GM19023 (cell line): ENCODE data around the gene LDB3.
"Not testable (repeated sequence)": the region's sequence is repeated elsewhere in the genome, so short reads cannot be mapped to it uniquely, and the experiment has no call there.

ENCODE experiments used
- ATAC-seq: cut with Tn5 transposase; IDR thresholded peaks from one replicate; pipeline ENCODE4 v1.9.1; 2021; ENCODE audit warnings: mild to moderate bottlenecking, moderate library complexity; ENCODE audit not compliant: unreplicated experiment

Gene LDB3

GRCh38 chr10:86668297-86669165 lies at the start of gene LDB3:
TSS of gene LDB3 (plus strand) at chr10:86668511. CDS start at chr10:86668692, 181 bp downstream.
- peak; percentile 51 for ATAC-seq

GRCh38 chr10:86628311-86628710 lies 40.0 kb upstream of the LDB3 start:
- ATAC-seq: no peak

- ATAC-seq: no peak
These were observed 38.2 kb upstream of the LDB3 start for GRCh38 chr10:86630079-86630478.

- no peak for ATAC-seq
These were observed 36.1 kb upstream of the LDB3 start for GRCh38 chr10:86632009-86632800.

- ATAC-seq: no peak
These were observed 35.4 kb upstream of the LDB3 start for GRCh38 chr10:86632951-86633350.

- no peak for ATAC-seq
These were observed 32.9 kb upstream of the LDB3 start for GRCh38 chr10:86635402-86635801.

- ATAC-seq: no peak
These were observed 32.0 kb upstream of the LDB3 start for GRCh38 chr10:86636311-86636710.

- ATAC-seq: no peak
These were observed 26.3 kb upstream of the LDB3 start for GRCh38 chr10:86642021-86642420.

- no peak for ATAC-seq
These were observed 25.8 kb upstream of the LDB3 start for GRCh38 chr10:86642499-86642898.

- ATAC-seq: no peak
These were observed 24.0 kb upstream of the LDB3 start for GRCh38 chr10:86644152-86644793.

- no peak for ATAC-seq
These were observed 23.4 kb upstream of the LDB3 start for GRCh38 chr10:86644794-86645445.

GRCh38 chr10:86645621-86646165 lies 22.6 kb upstream of the LDB3 start:
- not testable (repeated sequence) for ATAC-seq

GRCh38 chr10:86646532-86646931 lies 21.8 kb upstream of the LDB3 start:
- no peak for ATAC-seq

- no peak for ATAC-seq
These were observed 21.4 kb upstream of the LDB3 start for GRCh38 chr10:86646933-86647332.

GRCh38 chr10:86647773-86648703 lies 20.3 kb upstream of the LDB3 start:
- ATAC-seq: no peak

- ATAC-seq: no peak
These were observed 19.4 kb upstream of the LDB3 start for GRCh38 chr10:86648704-86649427.

GRCh38 chr10:86649471-86650150 lies 18.7 kb upstream of the LDB3 start:
- no peak for ATAC-seq

GRCh38 chr10:86650151-86650550 lies 18.2 kb upstream of the LDB3 start:
- no peak for ATAC-seq
